Transverse colon (tissue), 4 donors: ENCODE data around the gene TMEM132D. TPM values are rescaled to one million over a fixed set of nuclear protein-coding genes. Genes with fewer than 3 reads are reported as not detected.

Experiments used
- DNase-seq: peaks from one replicate; pipeline ENCODE4 v3.0.0-alpha.2; 2019
- H3K27ac ChIP-seq, 4 donors: fragments of 200-600 bp; sonication (generic); 2 replicates each; pipeline ENCODE4 v1.5.1; 2016 to 2018; ENCODE audit warnings: inconsistent platforms in 4 of 4
- H3K27me3 ChIP-seq: fragments of 200-600 bp; sonication (generic); 2 replicates; pipeline ENCODE4 v1.5.1; 2017; ENCODE audit warnings: inconsistent platforms
- H3K36me3 ChIP-seq, 4 donors: fragments of 200-600 bp; sonication (generic); 2 replicates each; pipeline ENCODE4 v1.5.1; 2017 to 2019; ENCODE audit warnings: inconsistent platforms in 4 of 4
- H3K4me1 ChIP-seq, 4 donors: fragments of 200-600 bp; sonication (generic); 2 replicates each; pipeline ENCODE4 v1.5.1; 2017 to 2020; ENCODE audit warnings: inconsistent platforms in 4 of 4
- H3K4me3 ChIP-seq, 4 donors: fragments of 200-600 bp; sonication (generic); 1 replicate in 1 of 4; 2 replicates in 3 of 4; pipeline versions ENCODE4 v1.5.1 to v1.6.1; 2017 to 2019; ENCODE audit warnings: inconsistent platforms in 4 of 4
- H3K9me3 ChIP-seq, 2 donors: fragments of 200-600 bp; sonication (generic); 2 replicates each; pipeline ENCODE4 v1.5.1; 2017 to 2019; ENCODE audit warnings: inconsistent platforms in 2 of 2
- EP300 ChIP-seq: sonication (generic); formaldehyde crosslinking; IDR thresholded peaks from one replicate; pipeline ENCODE4 v1.6.1; 2017; ENCODE audit warnings: antibody characterized with exemption, low read depth
- POLR2A ChIP-seq: fragments of 450-650 bp; IDR thresholded peaks from one replicate; pipeline ENCODE4 v1.6.1; 2016; ENCODE audit warnings: antibody characterized with exemption, mild to moderate bottlenecking, moderate library complexity
- POLR2AphosphoS5 ChIP-seq, 3 donors: sonication (generic); formaldehyde crosslinking; IDR thresholded peaks; one replicate each; pipeline ENCODE4 v1.6.1; 2016; ENCODE audit warnings: antibody characterized with exemption in 3 of 3
- WGBS, 2 donors: methylation state at CpG; one replicate each; pipeline ENCODE4 v1.1.5; 2018; ENCODE audit warnings: low coverage in 1 of 2; 5-methylcytosine and 5-hydroxymethylcytosine counted together
- in situ Hi-C, 4 donors: fragments of 200-750 bp; cut with MboI; loops; one replicate each; pipeline versions ENCODE4 v1.15.0 to v1.15.1; 2017; ENCODE audit warnings: low sequenced_read_pairs in 3 of 4, low pct_ligation_motif_present in 1 of 4, low pct_unique_long_range_greater_than_20kb in 1 of 4
- intact Hi-C: fragments of 100-400 bp; cut with DNase I; formaldehyde crosslinking; loops from one replicate; pipeline ENCODE4 v1.15.1; 2023; ENCODE audit warnings: low total_unique reads
- total RNA-seq, 4 donors: library from RNA; depleted of rRNA; stranded (reverse); fragments of >200 nt; gene quantifications; one replicate each; pipeline ENCODE4 v1.1.0, GENCODE V29; 2016
- TF ChIP-seq, protein P1 (sequence below), 5 experiments: fragments of 200-600 bp in 3 of 5; fragments of 450-650 bp in 2 of 5; sonication (generic) in 3 of 5; IDR thresholded peaks; 1 replicate in 2 of 5; 2 replicates in 3 of 5; pipeline ENCODE4 v1.5.1; 2016 to 2017; ENCODE audit warnings: antibody characterized with exemption in 5 of 5, inconsistent platforms in 3 of 5, mild to moderate bottlenecking in 2 of 5, moderate library complexity in 1 of 5

Gene TMEM132D
- total RNA-seq, 4 donors from 2014 or later: 0.48 to 0.55 TPM; not detected in 2

DNA sequence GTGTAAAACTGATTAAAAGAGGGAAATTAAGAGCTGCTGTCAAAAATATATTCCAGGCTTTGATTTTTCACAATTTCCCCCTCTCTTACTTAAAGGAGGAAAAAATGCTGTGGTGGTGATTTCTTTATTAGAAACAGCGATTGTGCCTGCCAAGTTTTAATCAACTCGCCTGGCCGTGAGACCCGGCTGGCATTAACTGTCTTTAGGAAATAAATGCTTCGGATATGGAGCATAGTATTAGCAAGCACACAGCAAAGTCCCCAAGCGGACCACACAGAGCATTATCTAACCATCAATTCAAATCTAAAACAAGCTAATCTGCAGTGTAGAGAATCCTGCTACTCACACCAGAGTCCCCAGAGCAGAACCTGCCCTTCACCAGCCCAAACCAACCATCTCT lies 457.1 kb downstream of the TMEM132D start:
- no peak overlapping the region for H3K4me3 ChIP-seq
- intact Hi-C loops (no loop called here), in situ Hi-C loops (no loop called here)
- 90 to 92% methylated on average over 5 to 6 of the region's 6 CpGs for WGBS, 2 donors
- H3K4me1 ChIP-seq: no peaks in the 10 kb centered on the region
- TF ChIP-seq POLR2AphosphoS5 (IDR thresholded peaks at IDR 0.05) (no peak), POLR2A (no peak), EP300 (no peak)
- TF ChIP-seq, protein P1, sequence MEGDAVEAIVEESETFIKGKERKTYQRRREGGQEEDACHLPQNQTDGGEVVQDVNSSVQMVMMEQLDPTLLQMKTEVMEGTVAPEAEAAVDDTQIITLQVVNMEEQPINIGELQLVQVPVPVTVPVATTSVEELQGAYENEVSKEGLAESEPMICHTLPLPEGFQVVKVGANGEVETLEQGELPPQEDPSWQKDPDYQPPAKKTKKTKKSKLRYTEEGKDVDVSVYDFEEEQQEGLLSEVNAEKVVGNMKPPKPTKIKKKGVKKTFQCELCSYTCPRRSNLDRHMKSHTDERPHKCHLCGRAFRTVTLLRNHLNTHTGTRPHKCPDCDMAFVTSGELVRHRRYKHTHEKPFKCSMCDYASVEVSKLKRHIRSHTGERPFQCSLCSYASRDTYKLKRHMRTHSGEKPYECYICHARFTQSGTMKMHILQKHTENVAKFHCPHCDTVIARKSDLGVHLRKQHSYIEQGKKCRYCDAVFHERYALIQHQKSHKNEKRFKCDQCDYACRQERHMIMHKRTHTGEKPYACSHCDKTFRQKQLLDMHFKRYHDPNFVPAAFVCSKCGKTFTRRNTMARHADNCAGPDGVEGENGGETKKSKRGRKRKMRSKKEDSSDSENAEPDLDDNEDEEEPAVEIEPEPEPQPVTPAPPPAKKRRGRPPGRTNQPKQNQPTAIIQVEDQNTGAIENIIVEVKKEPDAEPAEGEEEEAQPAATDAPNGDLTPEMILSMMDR (IDR thresholded peaks at IDR 0.05): no peak
- no peaks in the 10 kb centered on the region for H3K36me3 ChIP-seq
- no peak overlapping the region for H3K27ac ChIP-seq
- H3K9me3 ChIP-seq: no peaks in the 10 kb centered on the region
- DNase-seq: no peak
- H3K27me3 ChIP-seq: no peaks in the 10 kb centered on the region

DNA sequence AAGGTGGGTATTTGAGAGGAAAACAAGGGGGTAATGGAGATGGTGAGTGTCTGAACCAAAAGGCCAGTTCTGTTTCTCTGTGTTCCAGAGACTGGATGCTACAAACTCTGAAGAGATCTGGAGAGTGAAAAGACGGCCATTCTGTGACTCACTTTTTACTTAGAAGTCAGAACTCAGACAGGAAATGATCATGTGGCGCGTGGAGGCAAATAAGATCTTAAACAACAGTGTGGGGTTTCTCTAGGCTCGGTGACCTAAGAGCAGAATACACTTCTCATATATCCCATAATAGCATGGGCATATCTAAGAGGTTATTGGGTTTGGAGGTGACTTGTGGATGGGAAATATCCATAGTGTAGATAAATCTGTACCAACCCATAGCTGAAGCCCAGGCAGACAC lies 463.5 kb downstream of the TMEM132D start:
- in situ Hi-C loops: no loop called here
- no peaks in the 10 kb centered on the region for H3K4me1 ChIP-seq
- no peaks in the 10 kb centered on the region for H3K27me3 ChIP-seq
- no peak overlapping the region for H3K27ac ChIP-seq
- H3K36me3 ChIP-seq: no peaks in the 10 kb centered on the region
- no peaks in the 10 kb centered on the region for H3K9me3 ChIP-seq
- intact Hi-C loops: no loop called here
- no peak for DNase-seq
- TF ChIP-seq POLR2A (no peak), POLR2AphosphoS5 (IDR thresholded peaks at IDR 0.05) (no peak), EP300 (no peak)
- TF ChIP-seq, protein P1 (IDR thresholded peaks at IDR 0.05): no peak
- WGBS, 2 donors: 70 to 82% methylated on average over 3 to 4 of the region's 4 CpGs
- H3K4me3 ChIP-seq: no peak overlapping the region

DNA sequence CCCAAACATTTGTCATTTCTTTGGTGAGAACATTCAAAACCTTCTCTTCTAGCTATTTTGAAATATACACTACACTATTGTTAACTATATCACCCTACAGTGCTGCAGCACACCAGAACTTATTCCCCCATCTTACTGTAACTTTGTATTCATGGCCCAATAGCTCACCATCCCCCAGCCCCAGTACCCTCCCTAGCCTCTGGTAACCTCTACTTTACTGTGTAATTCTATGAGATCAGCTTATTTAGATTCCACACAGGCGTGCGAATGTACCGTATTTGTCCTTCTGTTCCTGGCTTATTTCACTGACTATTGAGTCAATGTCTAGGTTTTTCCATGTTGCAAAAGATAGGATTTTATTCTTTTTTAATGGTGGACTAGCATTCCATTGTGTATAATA lies 469.0 kb downstream of the TMEM132D start:
- in situ Hi-C loops: no loop called here
- WGBS, 2 donors: 94 to 95% methylated on average over 3 of the region's 3 CpGs
- no peak for TF ChIP-seq POLR2AphosphoS5 (IDR thresholded peaks at IDR 0.05)
- TF ChIP-seq EP300: no peak
- no peak for TF ChIP-seq POLR2A
- TF ChIP-seq, protein P1 (IDR thresholded peaks at IDR 0.05): no peak
- Histone ChIP-seq H3K27me3 (no peaks in the 10 kb centered on the region), H3K27ac (no peak overlapping the region), H3K9me3 (no peaks in the 10 kb centered on the region), H3K4me1 (no peaks in the 10 kb centered on the region), H3K36me3 (no peaks in the 10 kb centered on the region), H3K4me3 (no peak overlapping the region)
- no peak for DNase-seq
- intact Hi-C loops: no loop called here

DNA sequence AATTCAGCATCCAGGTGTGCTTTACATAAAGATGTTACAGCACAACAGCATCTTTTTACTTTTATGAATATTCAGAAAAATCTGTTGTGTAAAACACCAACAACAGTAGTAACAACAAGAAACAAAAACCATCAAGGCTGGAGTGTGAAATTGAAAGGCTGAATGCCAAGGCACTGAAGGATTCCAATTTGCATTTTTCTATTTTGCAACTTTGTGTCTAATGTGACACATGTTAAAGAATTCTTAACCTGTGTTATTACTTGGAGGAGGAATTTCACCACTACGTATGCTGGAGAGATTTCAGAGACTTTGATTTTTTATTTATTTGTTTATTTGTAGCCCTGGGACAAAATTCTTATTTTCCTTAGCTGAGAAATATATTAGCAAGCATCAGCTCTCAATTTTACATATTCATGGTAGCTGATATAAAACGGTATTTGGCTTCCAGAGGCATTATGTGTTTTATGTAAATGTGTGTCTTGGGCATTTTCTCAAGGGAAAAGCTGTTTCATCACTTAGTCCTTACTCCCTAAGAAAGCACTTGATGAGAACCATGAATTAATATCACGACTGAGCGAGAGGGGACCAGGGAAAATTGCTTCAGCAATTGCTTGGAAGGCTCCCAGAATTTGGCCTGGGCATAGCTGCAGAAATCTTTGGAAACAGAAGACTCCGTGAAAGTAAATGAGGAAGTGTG lies 475.4 kb downstream of the TMEM132D start:
- in situ Hi-C loops (no loop called here), intact Hi-C loops (no loop called here)
- Histone ChIP-seq H3K36me3 (no peaks in the 10 kb centered on the region), H3K27ac (no peak overlapping the region), H3K4me1 (no peaks in the 10 kb centered on the region), H3K9me3 (no peaks in the 10 kb centered on the region), H3K4me3 (no peak overlapping the region), H3K27me3 (no peaks in the 10 kb centered on the region)
- DNase-seq: no peak
- 58 to 64% methylated on average over 4 to 5 of the region's 5 CpGs for WGBS, 2 donors
- no peak for TF ChIP-seq POLR2AphosphoS5 (IDR thresholded peaks at IDR 0.05)
- TF ChIP-seq POLR2A: no peak
- TF ChIP-seq, protein P1 (IDR thresholded peaks at IDR 0.05): no peak
- TF ChIP-seq EP300: no peak
